Measurements from ENCODE around the gene PAX2. TPM values are rescaled to one million over a fixed set of nuclear protein-coding genes. Genes with fewer than 3 reads are reported as not detected.

Gene PAX2
- total RNA-seq, 1 experiment from 2014 or later: not detected

GRCh38 chr10:100724531-100725027 is 20.8 kb upstream of the PAX2 start:
- Histone ChIP-seq H3K4me1 (ENCODE audit: insufficient read depth, low read length) (no peaks in the 10 kb centered on the region), H3K18ac (ENCODE audit: insufficient read length, low read depth, low read length) (no peak overlapping the region), H3T11ph (ENCODE audit: low read length) (no peak overlapping the region), H2AFZ (ENCODE audit: low read length) (no peak overlapping the region), H3K9ac (ENCODE audit: extremely low read depth, insufficient read length, low read length) (no peak overlapping the region), H3K4me2 (ENCODE audit: insufficient read depth, insufficient read length, low read length) (peak overlapping the region; percentile 32), H2BK12ac (ENCODE audit: insufficient read length, low read depth, low read length) (no peak overlapping the region), H3K79me1 (ENCODE audit: insufficient read depth, low read depth, low read length, poor library complexity, severe bottlenecking) (no peaks in the 10 kb centered on the region), H3K79me2 (ENCODE audit: insufficient read depth, low read length) (no peaks in the 10 kb centered on the region), H4K5ac (ENCODE audit: insufficient read length, low read depth, low read length) (no peak overlapping the region), H3K23ac (ENCODE audit: insufficient read length, low read depth, low read length) (no peak overlapping the region), H2BK120ac (ENCODE audit: low read depth, low read length, poor library complexity, severe bottlenecking) (no peak overlapping the region), H3K56ac (ENCODE audit: insufficient read length, low read depth, low read length) (no peak overlapping the region), H2BK5ac (ENCODE audit: insufficient read length, low read length) (no peak overlapping the region), H3K27me3 (ENCODE audit: insufficient read depth, low read length) (peaks cover 77% of the 10 kb centered on the region), H2BK15ac (ENCODE audit: low read depth, low read length) (no peak overlapping the region), H3K14ac (ENCODE audit: insufficient read depth, low read length) (no peak overlapping the region), H4K91ac (ENCODE audit: insufficient read length, low read depth, low read length) (no peak overlapping the region), H3K4ac (ENCODE audit: low read depth, low read length) (no peak overlapping the region), H3K23me2 (ENCODE audit: insufficient read length, low read depth, low read length, poor library complexity, severe bottlenecking) (no peaks in the 10 kb centered on the region), H2BK20ac (ENCODE audit: low read depth, low read length, poor library complexity, severe bottlenecking) (no peak overlapping the region), H4K20me1 (ENCODE audit: control insufficient read depth, insufficient read depth, insufficient read length) (no peaks in the 10 kb centered on the region), H2AK5ac (ENCODE audit: insufficient read length, low read length) (no peak overlapping the region), H3K9me3 (ENCODE audit: control insufficient read depth, low read depth, low read length) (no peaks in the 10 kb centered on the region), H3K27ac (ENCODE audit: insufficient read length, low read depth, low read length) (no peak overlapping the region), H4K8ac (replicated peaks; ENCODE audit: insufficient read length, low read depth, low read length) (no peak overlapping the region)
- Mint-ChIP-seq H3K4me1 (peaks cover under 1 to 11% of the 10 kb centered on the region in 2 experiments), H3K27me3 (ENCODE audit: low read depth) (peaks cover 100% of the 10 kb centered on the region), H3K4me3 (peak overlapping the region in 1 of 2 experiments; percentile 52; a peak in 1 of 5 replicates), H3K27ac (no peak overlapping the region), H3K9me3 (peaks cover 3 to 5% of the 10 kb centered on the region in 2 experiments; a peak in 2 of 5 replicates), H3K36me3 (ENCODE audit: insufficient read depth in 1 of 3, low read depth in 3 of 3) (peaks cover 0 to 2% (median 0%) of the 10 kb centered on the region in 3 experiments; a peak in 2 of 7 replicates)
- DNase-seq: no peak
- no CpG with 5 or more reads among the region's 33 CpGs for WGBS (ENCODE audit: extremely low coverage, insufficient read length, low lambda C conversion rate)
- no peak for TF ChIP-seq CTCF (conservative IDR thresholded peaks at IDR 0.05)
